SKM-1 treated with dmso at 0.1 percent for 144 hours (cell line): ENCODE results near the gene NCAPG.
"Not testable (repeated sequence)": the region's sequence is repeated elsewhere in the genome, so short reads cannot be mapped to it uniquely, and the experiment has no call there.

ENCODE experiments used
- DNase-seq: peaks from one replicate; lab custom pipeline; 2025; ENCODE audit not compliant: unreplicated experiment; lab: John Stamatoyannopoulos, UW

NCAPG gene

DNA sequence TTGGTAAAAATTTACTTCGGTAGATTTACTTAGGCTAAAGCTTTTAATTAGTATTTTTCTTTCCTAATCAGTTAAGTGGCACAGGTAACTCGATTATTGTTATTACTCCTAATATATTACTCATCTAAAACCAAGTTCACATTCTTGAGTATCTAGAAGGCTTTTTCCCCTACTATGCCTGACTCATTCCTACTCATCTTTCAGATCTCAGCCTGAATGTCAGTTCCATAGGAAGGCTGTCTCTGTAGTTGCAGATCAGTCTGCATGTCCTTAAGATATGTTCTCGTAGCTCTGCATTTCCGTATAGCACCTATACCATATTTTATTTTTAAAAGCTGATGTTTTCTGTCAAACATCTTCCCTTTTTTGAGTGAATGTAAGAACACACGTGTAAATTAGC is 23.5 kb upstream of the NCAPG start:
- no peak for DNase-seq

DNA sequence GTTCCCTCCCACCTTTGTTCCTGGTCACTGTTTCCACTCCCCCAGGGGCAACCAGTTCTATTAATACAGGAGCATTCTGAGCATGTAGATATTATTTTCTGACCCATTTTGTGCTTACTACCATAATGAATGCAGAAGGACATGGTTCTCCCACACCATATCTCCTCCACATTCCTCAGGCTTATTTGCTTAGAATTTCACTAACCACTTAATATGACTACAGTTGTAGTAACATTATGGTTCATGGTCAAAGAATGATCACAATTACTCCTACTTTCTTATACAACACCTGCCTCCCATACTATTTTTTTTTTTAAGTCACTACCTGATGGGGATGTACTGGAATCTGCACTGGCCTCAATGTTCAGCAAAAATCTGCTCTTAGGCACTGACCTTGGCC is 21.8 kb upstream of the NCAPG start:
- DNase-seq, result no peak

DNA sequence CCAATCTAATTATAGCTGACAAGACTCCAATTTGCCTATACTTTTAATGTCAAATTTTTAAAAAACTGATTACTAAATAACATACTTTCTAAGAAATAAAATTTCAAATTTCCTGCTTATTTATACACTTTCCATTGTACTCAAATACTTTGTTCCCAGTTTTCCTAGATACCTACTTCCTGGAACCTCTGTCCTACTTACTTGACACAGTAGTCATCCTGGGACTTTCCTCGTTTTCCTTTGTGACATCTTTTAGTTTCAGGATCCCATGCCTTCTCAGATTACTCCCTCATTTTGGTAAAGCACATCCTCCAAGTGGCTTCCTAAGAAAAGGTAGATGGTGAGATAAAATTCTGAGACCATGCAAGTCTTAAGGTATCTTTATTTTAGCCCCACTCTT is 16.0 kb upstream of the NCAPG start:
- DNase-seq, result no peak

DNA sequence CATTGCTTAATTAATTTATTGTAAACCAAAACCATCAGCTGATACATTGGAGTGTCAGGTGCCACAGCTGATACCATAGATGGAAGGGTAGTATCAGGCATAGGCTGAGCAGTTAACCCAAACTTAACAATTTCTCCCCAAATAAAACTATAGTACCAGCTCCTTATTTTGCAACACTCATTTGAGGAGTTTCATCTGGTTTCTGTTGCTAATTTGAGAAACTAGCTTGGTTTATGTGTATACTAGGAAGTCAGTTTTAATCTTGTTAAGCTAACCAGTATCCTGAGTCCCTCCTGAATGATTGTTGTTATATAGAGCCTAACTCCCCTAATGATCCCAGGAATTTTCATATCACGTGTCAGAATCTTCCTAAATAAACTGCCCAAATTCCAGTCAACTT is 13.0 kb upstream of the NCAPG start:
- no peak for DNase-seq

DNA sequence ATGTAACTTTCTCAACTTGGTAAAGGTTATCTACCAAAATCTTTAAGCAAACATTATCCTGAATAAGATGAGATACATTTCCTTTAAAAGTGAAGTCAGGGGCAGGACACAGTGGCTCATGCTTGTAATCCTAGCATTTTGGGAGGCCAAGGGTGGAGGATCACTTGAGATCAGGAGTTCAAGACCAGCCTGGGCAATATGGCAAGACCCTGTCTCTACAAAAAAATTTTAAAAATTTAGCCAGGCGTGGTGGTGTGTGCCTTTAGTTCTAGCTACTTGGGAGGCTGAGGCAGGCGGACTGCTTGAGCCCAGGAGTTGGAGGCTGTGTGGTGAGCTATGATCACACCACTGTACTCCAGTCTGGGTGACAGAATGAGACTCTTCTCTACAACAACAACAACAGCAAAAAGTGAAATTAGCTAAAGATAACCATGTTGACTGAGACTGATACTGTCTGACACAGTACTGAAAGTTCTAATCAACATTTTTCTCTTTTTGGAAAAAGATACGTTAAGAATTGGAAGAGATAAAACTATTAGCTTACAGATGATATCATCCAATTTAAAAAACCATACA is 5.1 kb upstream of the NCAPG start:
- DNase-seq, result no peak

DNA sequence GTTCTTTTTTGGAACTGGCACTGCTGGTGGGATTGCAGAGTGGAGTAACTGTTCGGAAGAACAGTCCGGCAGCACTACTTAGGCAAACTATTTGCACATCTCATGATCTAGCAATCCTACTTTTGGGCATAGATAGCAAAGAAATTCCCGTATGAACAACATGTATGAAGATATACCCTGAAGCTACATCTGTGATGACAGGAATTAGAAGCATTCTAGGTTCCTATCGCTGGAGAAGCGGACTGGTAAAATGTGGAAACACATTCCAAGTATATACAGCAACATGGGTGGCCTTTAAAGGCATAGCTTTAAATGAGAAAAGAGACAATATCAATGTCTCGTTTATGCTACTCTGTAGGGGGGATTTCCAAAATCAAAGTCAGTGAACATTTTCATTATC is 3.3 kb upstream of the NCAPG start:
- DNase-seq, result no peak

DNA sequence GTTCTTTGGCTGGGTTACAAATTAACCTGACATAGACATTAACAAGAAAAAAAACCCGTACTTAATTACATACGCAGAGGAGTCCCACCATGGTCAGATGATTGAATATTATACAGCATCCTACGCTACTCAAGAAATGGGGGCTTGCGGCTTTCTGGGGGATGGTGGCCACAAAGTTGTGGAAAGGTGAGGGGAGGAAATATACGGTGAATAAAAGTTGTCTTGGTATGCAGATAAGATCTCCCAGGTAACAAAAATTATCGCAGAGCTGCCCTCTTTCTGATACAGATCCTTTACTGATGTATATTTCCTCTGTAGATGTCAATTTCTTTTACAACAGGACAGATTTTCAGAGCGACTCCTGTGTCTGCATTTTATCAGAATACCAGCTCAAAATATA is 1.1 kb upstream of the NCAPG start:
- DNase-seq, result no peak

DNA sequence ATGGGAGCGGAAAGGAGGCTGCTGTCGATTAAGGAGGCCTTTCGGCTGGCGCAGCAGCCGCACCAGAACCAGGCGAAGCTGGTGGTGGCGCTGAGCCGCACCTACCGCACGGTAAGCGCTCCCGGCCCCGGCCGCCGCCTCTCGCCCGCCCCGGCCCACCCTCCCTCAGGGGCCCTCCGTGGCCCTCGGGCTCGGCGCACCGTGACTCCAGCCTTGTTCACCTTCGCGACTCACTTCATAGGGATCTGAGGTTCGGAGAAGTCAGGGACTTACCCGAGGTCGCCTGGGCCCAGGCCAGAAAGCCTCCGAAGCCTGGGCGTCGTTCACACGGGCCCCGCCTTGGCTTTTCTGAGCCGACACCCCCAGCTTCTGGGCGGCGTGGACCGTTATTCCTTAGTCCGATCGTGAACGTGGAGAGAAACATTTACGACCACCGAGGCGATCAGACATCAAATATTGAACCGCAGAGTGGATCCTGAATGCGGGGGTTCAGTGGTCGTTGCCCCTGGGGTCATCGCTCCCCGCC is 362 bp downstream of the NCAPG start:
- no peak for DNase-seq

DNA sequence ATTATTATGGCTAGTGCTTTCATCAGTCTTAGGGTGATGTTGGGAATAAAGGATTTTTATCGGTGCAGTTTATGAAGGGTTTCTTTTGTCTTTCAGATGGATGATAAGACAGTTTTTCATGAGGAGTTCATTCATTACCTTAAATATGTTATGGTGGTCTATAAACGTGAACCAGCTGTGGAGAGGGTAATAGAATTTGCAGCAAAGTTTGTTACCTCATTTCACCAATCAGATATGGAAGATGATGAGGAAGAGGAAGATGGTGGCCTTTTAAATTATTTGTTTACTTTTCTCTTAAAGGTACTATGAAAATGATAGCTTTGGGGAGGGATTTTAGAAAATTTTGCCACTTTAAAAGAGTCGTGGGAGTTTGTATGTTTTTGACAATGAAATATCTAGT is 1.3 kb downstream of the NCAPG start:
- DNase-seq, result no peak

DNA sequence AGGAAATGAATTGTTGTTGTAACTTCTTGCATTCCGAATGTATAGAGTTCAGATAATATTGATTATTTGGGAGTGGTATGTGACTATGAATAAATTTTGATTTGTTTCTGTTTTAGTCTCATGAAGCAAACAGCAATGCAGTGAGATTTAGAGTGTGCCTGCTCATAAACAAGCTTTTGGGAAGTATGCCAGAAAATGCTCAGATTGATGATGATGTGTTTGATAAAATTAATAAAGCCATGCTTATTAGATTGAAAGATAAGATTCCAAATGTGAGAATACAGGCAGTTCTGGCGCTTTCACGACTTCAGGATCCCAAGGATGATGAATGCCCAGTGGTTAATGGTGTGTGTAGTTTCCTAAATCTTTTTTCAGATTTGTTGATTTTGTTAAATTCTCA is 2.0 kb downstream of the NCAPG start:
- DNase-seq, result no peak

DNA sequence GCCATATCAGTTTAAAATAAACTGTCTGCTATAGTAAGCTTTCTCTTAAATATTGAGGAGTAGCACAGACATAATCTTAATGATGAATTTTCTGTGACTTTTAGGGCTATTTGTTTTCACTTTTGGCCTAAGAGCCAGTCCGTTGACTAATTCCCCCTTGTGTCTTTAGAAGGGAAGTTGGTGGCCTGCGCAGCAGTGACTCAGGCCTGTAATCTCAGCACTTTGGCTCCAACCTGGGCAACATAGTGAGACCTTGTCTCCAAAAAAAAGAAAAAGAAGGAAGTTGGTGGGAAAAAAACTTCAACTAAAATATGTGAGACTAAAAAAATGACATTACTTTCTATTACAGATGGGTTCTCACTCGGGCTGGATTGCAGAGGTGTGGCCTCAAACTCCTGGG is 3.4 kb downstream of the NCAPG start:
- no peak for DNase-seq

DNA sequence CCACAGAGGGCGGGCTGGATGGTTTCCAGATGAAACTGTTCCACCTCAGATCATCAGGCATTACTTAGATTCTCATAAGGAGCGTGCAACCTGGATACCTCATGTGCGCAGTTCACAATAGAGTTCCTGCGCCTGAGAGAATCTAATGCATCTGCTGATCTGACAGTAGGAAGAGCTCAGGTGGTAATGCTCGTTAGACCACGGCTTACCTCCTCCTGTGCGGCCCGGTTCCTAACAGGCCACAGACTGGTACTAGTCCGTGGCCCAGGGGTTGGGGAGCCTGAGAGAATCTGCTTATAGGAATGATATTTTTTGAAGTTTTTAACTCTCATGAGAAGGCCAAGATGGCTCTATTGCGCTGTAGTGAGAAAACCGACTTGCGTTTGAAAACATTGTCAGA is 5.4 kb downstream of the NCAPG start:
- DNase-seq, result no peak

DNA sequence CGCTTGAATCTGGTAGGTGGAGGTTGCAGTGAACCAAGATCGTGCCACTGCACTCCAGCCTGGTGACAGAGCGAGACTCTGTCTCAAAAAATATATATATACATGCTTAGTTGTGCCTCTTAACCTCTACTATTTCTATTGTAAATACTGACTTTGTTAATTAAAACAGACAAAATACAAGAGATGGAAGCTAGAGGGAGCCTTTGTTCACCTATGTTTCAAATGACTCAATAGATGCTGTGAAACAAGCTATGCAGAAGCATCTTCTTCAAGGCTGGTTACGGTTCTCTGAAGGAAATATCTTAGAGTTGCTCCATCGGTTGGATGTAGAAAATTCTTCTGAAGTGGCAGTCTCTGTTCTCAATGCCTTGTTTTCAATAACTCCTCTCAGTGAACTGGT is 6.2 kb downstream of the NCAPG start:
- peak; percentile 46 for DNase-seq

DNA sequence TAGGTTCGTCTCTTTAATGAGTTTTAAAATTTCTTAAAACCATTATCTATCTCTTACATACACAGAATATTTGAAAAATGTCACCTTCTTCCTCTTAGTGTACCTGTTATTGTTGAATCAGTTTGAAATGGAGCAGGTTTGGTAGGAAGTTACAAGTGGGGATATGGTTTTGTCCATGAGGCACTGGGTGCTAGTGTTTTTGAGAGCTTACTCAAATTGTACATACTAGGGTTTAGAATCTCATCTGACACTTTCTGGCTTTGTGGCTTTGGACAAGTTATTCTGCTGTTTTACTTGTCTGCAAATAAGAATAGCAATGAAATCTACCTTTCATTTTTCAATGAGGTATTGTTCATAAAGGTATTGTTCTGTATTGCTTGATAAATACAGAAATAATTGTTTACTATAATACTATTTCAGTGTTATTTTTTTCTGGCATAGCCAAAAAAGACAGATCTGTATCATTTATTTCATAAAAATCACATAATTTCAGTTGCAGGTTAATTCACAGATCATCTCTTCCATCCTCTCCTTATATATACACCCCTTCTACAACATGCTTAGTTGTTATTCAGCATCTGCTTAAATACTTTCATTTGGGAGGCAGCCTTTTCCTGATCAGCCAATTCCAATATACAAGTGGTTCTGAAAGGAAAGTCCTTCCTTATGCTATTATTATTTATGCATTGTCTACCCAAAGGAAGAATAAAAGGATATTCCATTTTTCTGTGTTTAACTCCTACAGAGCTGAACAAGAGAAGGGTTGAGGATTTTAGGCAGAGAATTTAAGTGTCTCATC is 13.3 kb downstream of the NCAPG start:
- no peak for DNase-seq

DNA sequence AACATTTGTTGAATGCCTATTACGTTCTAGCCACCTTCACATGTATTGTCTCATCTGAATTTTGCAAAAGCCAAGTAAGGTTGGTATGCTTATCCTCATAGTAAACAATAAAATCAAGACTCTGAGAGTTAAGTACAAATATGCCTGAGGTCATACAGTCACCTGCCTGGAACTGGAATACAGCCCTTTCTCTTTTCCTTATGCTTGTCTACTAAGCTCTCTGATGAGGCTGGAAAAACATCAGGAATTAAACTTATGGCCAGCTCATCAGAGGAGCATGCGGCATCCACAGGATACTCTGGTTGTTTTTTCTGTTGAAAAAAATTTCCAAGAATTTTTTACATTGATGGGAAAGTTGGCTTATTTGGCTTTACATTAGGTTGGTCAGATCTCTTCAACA is 35.5 kb downstream of the NCAPG start:
- DNase-seq, result no peak

DNA sequence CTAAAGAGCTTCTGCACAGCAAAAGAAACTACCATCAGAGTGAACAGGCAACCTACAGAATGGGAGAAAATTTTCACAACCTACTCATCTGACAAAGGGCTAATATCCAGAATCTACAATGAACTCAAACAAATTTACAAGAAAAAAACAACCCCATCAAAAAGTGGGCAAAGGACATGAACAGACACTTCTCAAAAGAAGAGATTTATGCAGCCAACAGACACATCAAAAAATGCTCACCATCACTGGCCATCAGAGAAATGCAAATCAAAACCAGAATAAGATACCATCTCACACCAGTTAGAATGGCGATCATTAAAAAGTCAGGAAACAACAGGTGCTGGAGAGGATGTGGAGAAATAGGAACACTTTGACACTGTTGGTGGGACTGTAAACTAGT is 39.5 kb downstream of the NCAPG start:
- DNase-seq, result not testable (repeated sequence)

DNA sequence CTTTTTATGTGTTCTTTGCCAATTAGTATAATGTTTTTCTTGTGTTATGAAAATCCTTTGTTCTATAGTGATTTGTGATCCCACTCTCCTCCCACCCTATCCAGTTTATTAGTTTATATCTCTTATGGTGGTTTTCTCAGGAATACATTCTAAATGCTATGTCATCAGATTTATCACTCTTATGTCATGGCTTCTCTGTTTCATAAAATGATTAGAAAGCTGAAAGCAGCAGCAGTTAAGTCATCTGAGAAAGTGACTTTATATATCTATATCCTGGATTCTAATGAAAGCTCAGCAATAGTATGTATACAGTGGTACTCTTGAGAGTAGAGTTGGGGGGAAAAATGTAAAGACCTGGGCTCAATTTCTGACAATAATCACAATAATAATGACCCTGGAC is 41.2 kb downstream of the NCAPG start:
- DNase-seq, result no peak

DNA sequence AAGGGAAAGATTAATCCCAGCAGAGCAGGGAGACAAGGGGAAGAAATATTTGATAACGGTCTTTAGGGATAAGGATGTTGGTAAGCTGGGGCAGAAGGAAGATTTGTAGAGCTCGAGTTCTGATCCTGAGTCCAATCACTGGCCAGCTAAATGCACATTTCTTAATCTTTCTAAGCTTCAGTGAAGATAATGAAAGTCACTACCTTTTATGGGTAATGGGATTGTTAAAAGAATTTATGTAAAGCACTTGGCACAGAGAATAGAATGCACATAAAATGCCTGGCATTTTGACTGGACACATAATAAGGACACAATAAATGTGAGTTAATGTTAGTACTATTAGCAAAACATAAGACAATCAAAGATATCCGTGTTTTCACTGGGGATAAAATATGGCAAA is 43.3 kb downstream of the NCAPG start:
- DNase-seq, result no peak

DNA sequence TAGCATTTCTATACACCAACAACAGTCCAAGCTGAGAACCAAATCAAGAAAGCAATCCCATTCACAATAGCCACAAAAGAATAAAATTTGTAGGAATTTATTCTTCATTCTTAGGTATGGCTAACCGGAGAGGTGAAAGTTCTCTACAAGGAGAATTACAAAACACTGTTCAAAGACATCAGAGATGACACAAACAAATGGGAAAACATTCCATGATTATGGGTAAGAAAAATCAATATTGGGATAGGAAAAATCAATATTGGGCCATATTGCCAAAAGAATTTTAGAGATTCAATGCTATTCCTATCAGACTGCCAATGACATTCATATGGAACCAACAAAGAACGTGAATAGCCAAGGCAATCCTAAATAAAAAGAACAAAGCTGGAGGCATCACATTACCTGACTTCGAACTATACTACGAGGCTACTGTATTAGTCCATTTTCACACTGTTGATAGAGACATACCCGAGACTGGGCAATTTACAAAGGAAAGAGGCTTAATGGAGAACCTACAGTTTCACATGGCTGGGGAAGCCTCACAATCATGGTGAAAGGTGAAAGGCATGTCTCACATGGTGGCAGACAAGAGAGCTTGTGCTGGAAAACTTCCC is 49.1 kb downstream of the NCAPG start:
- DNase-seq, result no peak

DNA sequence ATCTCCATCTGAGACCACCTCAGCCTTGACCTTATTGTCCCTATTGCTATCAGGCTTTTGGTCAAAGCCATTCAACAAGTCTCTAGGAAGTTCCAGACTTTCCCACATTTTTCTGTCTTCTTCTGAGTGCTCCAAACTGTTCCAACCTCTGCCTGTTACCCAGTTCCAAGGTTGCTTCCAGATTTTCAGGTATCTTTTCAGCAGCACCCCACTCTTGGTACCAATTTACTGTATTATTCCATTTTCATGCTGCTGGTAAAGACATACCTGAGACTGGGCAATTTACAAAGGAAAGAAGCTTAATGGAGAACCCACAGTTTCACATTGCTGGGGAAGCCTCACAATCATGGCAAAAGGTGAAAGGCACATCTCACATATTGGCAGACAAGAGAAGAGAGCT is 51.1 kb downstream of the NCAPG start:
- not testable (repeated sequence) for DNase-seq

DNA sequence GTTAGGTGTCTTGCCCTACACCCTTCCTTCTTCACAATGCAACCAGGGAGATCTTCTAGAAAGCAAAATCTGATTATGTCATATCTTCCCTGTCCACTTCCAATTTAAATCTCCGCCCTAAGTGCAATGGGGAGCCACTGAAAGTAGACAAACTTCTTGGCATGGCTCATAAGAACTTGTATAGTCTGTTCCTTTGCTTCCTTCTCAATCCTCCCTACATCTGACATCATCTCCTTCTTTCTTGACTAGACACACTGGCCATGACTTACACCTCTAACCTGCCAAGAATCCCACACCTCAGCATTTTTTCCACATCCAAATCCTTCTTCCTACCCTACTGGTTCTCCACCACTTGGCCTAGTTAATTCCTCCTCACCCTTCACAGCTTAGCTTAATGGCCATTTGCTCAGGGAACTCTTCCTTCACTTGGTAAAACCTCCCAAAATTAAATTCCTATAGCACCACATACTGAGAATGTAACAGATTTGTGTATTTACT is 55.1 kb downstream of the NCAPG start:
- no peak for DNase-seq

DNA sequence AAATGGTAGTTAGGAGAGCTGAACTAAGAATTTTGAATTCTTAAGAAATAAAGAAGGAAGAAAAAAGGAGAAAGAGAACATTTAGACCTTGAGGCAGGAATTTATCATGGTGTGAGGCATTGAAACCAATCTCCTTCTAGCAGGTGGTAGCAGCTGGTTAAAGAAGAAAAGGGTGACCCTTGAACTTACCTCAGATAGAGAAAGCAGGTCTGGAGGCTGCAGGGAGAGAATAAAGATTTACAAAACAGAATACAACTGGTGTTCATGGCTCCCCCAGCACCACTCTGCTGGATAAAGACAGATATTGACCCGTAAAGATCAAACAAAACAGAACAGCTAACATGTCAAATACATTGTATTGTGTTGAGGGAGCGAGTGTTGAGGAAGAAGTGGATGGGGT is 56.0 kb downstream of the NCAPG start:
- no peak for DNase-seq
